ENCODE measurements around the gene DNAJC5.

The DNAJC5 gene

DNA sequence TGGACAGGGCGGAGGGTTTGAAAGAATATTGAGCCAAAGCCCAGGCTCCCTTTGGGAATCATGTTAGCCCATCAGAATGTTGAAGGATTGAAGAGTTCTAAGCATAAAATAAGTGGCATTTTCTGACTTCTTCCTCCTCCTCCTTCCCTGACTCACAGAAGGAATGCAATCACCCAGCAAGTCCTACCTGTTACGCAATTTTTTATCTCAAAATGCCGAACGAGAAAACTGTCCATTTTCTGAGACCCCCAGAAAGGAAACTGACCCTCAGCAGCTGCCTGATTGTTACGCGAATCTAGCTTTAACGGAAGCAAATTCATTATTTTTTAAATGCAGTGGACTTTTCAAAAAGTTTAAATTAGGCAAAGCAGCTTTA is 4.7 kb upstream of the DNAJC5 start:
- TF ChIP-seq GATA2 (IDR thresholded peaks at IDR 0.05; ENCODE audit: low read depth, low read length): no peak
- no peak for TF ChIP-seq GATA3 (IDR thresholded peaks at IDR 0.05; ENCODE audit: low read depth, low read length)

DNA sequence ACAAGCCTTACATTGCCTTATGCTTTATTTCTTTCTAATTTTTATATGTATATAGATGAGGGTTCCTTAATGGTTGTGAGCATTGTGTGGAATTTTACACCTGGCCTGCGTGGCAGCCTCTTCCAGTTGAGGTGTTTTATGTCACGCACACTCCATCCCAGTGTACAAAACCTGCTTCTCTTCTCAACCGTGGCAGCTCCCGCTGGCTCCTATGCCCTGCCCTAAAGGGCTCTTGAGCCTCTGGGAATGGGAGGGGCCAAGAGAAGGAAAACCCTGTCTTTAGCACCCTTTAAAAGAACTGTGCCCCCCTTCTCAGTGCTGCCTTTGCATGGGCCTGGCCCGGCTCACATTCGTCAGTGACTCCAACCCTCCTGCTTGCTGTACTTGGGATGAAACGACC is 4.3 kb upstream of the DNAJC5 start:
- no peak for TF ChIP-seq GATA3 (IDR thresholded peaks at IDR 0.05; ENCODE audit: low read depth, low read length)

DNA sequence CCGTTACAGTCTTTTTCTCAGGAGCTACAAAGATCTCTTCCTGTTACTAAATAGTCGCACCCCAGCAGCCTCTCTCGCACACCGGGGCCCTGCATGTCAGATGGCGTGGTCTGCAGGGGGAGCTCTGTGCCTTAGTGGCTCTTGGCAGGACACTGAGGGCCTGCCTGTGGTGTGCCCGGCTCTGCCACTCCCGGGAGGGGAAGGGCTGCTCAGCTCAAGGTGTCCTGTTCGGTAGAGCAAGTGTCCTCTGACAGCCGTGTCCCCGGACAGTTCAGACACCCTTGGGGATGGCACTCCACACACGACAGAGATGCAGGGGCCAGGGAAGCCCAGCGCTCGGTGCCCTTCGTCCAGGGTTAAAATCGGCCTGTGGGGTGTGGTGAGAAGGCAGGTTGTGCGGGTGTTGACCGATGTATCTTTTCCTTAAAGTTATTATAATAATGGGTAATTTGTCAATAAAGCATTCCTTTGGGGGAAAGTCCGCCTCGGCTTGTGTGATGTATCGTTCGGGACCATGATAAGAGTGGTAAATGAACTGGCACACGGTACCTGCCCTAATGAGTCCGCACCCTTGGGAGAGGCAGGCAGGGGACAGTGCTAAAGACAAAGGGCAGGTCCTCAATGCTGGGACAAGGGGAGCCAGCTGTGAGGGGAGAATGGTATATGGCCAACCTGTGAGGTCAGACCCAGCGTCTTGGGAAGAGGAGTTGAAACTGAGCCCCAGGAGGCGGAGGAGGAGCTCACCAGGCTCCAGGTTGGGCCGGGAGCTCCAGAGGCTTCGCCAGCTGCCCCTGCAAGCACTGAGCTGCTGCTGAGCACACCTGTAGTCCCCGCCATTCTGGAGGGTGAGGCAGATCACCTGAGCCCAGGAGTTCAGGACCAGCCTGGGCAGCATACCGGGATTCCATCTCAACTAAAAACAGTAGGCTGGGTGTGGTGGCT is 3.6 kb upstream of the DNAJC5 start:
- no peak for TF ChIP-seq GATA3 (IDR thresholded peaks at IDR 0.05; ENCODE audit: low read depth, low read length)
- no peak for TF ChIP-seq GATA2 (IDR thresholded peaks at IDR 0.05; ENCODE audit: low read depth, low read length)

DNA sequence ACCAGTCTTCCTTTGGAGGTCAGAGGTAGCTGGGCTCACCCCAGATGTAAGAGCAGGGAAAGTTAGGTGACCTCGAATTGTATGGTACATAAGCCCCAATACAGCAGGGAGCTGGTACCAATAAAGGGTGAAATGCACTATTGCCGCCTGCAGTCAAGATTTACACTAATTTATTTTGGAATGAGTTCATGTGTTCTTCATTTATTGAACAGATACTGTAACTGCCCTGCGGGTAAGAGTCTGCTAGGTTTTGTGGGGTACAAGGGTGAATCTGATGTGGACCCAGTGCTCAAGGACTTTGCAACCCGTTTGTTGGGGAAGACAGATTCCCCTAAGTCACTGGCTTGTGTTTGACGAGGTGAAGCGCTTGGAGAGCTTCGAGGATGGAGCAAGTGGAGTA is 2.5 kb upstream of the DNAJC5 start:
- no peak for TF ChIP-seq GATA3 (IDR thresholded peaks at IDR 0.05; ENCODE audit: low read depth, low read length)
- no peak for TF ChIP-seq GATA2 (IDR thresholded peaks at IDR 0.05; ENCODE audit: low read depth, low read length)

DNA sequence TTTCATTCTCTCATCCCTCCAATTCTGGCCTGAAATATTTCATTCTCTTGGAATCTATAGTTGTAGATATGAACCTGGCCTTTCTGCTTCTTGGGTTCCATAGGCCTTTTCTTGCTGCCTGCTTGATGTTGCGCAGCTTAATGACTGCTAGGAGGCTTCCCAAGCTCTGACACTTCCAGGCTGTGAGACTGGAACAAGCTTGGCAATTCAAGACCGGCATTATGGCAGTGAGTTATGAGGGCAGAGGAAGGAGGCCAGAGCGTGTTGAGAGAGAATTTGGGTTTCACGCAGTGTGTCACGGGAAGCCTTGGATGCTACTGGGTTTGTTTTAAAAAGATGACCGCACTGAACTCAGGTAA is 948 bp upstream of the DNAJC5 start:
- TF ChIP-seq GATA2 (IDR thresholded peaks at IDR 0.05; ENCODE audit: low read depth, low read length) (no peak), GATA3 (IDR thresholded peaks at IDR 0.05; ENCODE audit: low read depth, low read length) (no peak)

DNA sequence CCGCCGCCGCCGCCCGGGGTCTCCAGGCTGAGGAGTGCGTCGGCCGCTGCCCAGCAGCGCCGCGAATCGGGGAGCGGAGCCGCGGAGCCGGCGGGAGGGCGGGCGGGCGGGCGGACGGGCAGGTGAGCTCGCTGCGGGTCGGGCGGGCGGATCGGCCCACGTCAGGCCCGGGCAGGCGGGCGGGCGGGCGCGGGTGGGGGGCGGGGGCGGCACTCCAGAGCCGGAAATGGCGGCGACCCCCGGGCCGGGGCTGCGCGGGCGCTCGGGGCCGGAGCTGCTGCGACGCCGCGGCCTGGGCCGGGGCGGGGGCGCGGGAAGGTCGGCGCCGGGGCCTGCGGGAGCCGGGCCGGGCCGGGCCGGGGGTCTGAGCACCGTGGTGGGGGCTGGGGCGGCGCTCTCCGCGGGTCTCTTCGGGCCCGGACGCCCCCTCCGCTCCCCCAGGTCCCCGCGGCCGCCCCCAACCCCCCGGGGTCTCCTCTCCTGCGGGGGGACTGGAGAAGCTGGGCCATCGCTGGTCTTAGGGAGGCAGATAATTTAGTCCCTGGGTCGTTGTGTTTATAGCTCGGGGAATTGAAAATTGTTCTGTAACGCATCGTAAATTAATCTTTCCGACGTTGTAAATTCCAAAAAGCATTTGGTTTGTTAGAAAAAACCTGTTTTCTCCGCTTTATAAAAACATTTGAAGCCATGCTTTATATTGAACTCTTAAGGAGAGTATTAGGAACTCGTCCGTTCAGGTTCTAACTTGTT is 451 bp downstream of the DNAJC5 start:
- TF ChIP-seq GATA2 (IDR thresholded peaks at IDR 0.05; ENCODE audit: low read depth, low read length) (no peak), GATA3 (IDR thresholded peaks at IDR 0.05; ENCODE audit: low read depth, low read length) (no peak)

DNA sequence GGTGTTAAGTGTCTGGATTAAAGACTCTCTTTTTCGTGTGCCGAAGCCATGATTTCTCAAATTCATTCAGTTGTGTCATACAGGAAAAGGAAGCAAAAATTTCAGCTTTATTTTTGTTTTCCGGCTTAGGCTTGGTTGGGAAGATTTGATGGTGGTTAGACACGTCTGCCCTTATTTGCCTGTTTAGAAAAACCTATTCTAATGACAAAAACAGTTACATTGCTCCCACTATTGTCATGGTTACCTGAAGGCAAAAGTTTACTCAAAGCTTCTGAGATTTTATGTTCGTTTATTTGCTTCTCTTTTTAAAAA is 982 bp downstream of the DNAJC5 start:
- TF ChIP-seq GATA3 (IDR thresholded peaks at IDR 0.05; ENCODE audit: low read depth, low read length) (no peak), GATA2 (IDR thresholded peaks at IDR 0.05; ENCODE audit: low read depth, low read length) (no peak)

DNA sequence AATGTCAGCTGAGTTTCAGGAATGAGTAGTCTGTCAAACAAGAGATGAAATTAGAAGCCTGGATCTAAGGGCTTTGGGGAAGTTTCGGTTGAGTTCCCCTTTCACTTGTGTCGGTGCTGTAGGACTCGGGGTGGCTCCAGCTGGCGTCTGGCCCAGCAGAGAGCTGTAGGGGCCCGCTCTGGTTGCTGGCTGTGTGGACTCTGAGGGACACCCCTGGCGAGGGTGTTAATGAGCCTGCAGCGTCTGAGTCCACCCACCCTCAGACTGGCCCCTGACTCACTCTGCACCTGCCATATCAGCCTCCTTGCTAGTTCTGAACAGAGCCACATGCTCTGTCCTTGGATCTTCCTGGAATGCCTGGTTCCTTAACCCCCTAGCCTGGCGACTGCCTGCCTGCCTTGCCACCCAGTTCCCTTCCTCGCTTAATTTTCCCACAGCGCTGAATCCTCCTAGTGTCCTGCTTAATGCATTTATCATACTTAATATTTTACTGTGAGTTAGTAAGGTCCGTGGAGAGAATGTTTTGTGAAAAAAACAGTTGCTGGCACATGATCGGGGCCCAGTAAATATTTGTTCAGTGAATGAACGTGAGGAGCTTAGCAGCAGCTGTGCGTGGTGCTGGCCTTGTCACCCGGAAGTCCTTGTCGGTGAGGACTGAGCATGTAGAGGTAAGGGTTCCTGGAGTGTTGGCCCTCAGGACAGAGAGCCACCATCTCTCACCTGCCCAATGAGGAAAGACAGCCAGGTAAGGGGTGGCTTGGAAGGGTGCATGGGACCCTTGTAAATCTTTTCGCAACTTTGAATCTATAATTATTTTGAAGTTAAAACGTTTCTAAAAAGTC is 1.6 kb downstream of the DNAJC5 start:
- no peak for TF ChIP-seq GATA3 (IDR thresholded peaks at IDR 0.05; ENCODE audit: low read depth, low read length)
- TF ChIP-seq GATA2 (IDR thresholded peaks at IDR 0.05; ENCODE audit: low read depth, low read length): no peak

DNA sequence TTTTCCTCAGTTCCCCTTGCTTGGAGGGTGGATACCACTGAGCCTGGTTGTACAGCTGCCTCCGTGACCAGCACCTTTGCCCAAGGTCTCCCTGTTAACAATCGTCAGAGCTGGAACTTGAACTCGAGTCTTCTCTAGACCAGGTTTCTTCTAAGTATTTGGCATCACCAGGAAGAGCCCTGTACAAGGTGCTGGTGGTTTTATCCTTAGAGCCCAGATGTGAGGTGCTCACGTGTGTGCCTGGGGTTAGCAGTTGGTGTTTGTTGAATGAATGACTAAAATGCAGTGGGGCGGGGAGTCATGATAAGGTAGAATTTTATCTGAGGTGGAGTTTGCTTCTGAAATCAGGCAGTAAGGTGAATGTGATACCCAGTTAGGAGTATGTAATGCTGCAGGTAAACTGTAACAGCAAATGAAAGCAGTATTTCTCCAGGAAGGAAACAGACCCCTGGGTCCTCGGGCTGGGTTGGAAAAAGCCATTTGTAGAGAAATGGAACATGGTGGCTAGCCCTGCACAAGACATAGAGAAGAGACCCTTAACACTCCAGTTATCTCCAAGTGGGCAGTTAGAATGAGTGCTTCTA is 3.1 kb downstream of the DNAJC5 start:
- TF ChIP-seq GATA2 (IDR thresholded peaks at IDR 0.05; ENCODE audit: low read depth, low read length) (no peak), GATA3 (IDR thresholded peaks at IDR 0.05; ENCODE audit: low read depth, low read length) (no peak)

DNA sequence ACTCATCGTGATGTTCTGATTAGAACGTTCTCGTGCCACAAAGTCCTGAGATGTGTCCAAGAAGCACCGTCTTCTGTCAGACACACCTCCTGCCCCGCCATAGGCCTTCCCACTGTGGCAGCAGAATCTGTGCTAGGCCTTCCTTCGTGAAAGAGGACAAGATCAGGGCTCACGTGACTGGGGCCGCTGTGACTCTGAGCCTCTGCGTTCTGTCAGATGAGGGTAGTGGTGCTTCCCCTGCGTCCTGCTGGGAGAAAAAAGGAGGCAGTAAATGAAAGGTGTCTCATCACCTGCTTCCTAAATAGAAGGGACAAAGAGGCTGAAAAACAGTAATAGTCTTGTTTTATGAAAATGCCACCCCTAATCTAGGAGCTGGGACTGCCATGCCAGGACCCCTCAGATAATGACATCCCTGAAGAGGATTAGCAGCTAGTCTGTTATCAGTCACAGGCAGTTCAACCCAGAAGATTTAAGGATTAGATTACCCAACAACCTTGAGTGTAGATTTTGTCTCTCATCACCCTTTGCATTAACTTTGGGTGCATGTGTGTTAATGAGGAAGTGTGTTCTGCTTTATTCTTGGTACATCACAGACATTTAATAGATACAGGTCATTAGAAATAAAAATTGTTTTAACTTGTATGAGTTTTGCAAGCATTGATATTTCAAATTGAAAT is 4.1 kb downstream of the DNAJC5 start:
- no peak for TF ChIP-seq GATA2 (IDR thresholded peaks at IDR 0.05; ENCODE audit: low read depth, low read length)
- no peak for TF ChIP-seq GATA3 (IDR thresholded peaks at IDR 0.05; ENCODE audit: low read depth, low read length)

DNA sequence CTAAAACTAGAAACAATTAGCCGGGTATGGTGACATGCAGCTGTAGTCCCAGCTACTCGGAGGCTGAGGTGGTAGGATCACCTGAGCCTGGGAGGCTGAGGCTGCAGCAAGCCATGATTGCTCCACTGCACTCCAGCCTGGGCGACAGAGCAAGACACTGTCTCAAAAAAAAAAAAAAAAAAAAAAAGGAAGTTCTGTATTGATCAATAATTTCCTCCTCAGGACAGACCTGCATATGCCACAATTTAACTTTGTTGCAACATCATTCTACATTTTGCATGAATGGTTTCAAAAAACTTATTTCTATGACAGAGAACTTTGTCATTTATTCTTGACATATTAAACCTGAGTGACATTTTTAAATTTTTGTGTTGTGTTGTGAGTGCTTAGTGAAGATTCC is 5.5 kb downstream of the DNAJC5 start:
- TF ChIP-seq GATA2 (IDR thresholded peaks at IDR 0.05; ENCODE audit: low read depth, low read length): no peak
- TF ChIP-seq GATA3 (IDR thresholded peaks at IDR 0.05; ENCODE audit: low read depth, low read length): no peak

DNA sequence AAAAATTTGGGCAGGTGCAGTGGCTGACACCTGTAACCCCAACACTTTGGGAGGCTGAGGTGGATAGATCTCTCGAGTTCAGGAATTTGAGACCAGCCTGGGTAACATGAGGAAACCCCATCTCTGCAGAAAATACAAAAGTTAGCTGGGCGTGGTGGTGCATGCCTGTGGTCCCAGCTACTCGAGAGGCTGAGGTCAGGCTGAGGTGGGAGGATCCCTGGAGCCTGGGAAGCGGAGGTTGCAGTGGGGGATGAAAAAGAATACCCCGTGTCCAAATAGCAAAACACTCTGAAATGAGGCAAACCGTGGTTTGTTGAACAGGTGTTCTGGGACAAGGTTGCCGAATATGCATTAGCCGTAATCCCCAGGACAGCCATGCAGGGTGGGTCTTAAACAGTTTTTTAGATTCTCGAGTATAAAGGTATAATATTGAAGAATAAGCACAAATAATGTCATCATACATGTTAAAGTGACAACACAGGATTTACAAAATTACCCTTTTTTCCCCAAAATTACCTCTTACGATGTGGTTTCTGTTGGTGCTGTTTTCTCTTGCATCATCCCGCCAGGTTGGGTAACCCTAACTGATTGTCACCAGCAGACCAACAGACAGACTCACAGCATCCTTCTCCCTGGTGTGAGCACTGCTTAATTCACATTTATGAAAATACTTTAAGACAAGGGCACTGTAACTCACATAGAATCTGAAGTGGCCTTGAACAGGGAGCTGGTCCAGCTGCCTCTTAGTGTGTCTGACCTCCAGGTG is 9.1 kb downstream of the DNAJC5 start:
- TF ChIP-seq GATA3 (IDR thresholded peaks at IDR 0.05; ENCODE audit: low read depth, low read length): no peak
- no peak for TF ChIP-seq GATA2 (IDR thresholded peaks at IDR 0.05; ENCODE audit: low read depth, low read length)
